HAP-1 (cell line): ENCODE data around the gene YIPF6.
"Not testable (repeated sequence)": the region's sequence is repeated elsewhere in the genome, so short reads cannot be mapped to it uniquely, and the experiment has no call there.

ENCODE experiments used
- DNase-seq, 2 experiments: peaks; one replicate each; pipeline ENCODE4 v3.0.0-alpha.2; 2016 to 2020; ENCODE audit warnings: low spot score in 2 of 2
- H3K27me3 ChIP-seq: fragments of 250-450 bp; sonication (Bioruptor Pico); 2 replicates; pipeline ENCODE4 v1.5.1; 2020; ENCODE audit warnings: low read depth, mild to moderate bottlenecking, moderate library complexity
- H3K36me3 ChIP-seq: fragments of 250-450 bp; sonication (Bioruptor Pico); replicated peaks from 2 replicates; pipeline ENCODE4 v1.5.1; 2020; ENCODE audit warnings: mild to moderate bottlenecking
- H3K4me1 ChIP-seq: fragments of 250-450 bp; sonication (Bioruptor Pico); 2 replicates; pipeline ENCODE4 v1.5.1; 2020; ENCODE audit warnings: mild to moderate bottlenecking
- H3K4me3 ChIP-seq: fragments of 250-450 bp; sonication (Bioruptor Pico); 2 replicates; pipeline ENCODE4 v1.5.1; 2020; ENCODE audit warnings: mild to moderate bottlenecking, moderate library complexity
- H3K9me3 ChIP-seq: fragments of 250-450 bp; sonication (Bioruptor Pico); 2 replicates; pipeline ENCODE4 v1.5.1; 2020; ENCODE audit warnings: mild to moderate bottlenecking, moderate library complexity
- in situ Hi-C: fragments of 300-500 bp; cut with MboI; formaldehyde crosslinking; loops from 3 replicates; pipeline ENCODE4 v1.14.3; 2020; ENCODE audit warnings: low sequenced_read_pairs, inconsistent platforms, mixed read lengths

YIPF6 gene

GRCh38 chrX:68498508-68499379 lies at the start of gene YIPF6:
Gene YIPF6, plus strand, starts transcription at chrX:68499051. Its CDS starts 16 bp downstream, at chrX:68499067.
- in situ Hi-C loops: loop anchor here (10.0 kb wide), 1 partner anchor 304 kb away; no protein-coding TSS in a partner anchor
- Histone ChIP-seq H3K27me3 (no peaks in the 10 kb centered on the region; the same call in 1 of the 2 replicates), H3K9me3 (no peaks in the 10 kb centered on the region), H3K4me1 (peaks cover 6% of the 10 kb centered on the region), H3K36me3 (peaks cover 24% of the 10 kb centered on the region), H3K4me3 (peak within 1 kb of the TSS; percentile 79)
- peak; percentile 77 to 89 for DNase-seq

GRCh38 chrX:68451720-68452119 lies 47.1 kb upstream of the YIPF6 start:
- no peaks in the 10 kb centered on the region for H3K9me3 ChIP-seq
- H3K4me1 ChIP-seq: peaks cover 9% of the 10 kb centered on the region
- no peak for DNase-seq
- H3K4me3 ChIP-seq: no peak overlapping the region
- no peaks in the 10 kb centered on the region for H3K36me3 ChIP-seq
- no peaks in the 10 kb centered on the region for H3K27me3 ChIP-seq
- in situ Hi-C loops: no loop called here

- no peaks in the 10 kb centered on the region for H3K27me3 ChIP-seq
- H3K9me3 ChIP-seq: no peaks in the 10 kb centered on the region
- in situ Hi-C loops: no loop called here
- no peaks in the 10 kb centered on the region for H3K36me3 ChIP-seq
- H3K4me3 ChIP-seq: no peak overlapping the region
- peak in 1 of 2 experiments; percentile 36 for DNase-seq
- H3K4me1 ChIP-seq: peaks cover 9% of the 10 kb centered on the region
These were observed 44.2 kb upstream of the YIPF6 start for GRCh38 chrX:68454476-68455150.

- no peaks in the 10 kb centered on the region for H3K9me3 ChIP-seq
- H3K4me1 ChIP-seq: peaks cover 9% of the 10 kb centered on the region
- no peaks in the 10 kb centered on the region for H3K36me3 ChIP-seq
- no peak for DNase-seq
- no peaks in the 10 kb centered on the region for H3K27me3 ChIP-seq
- no peak overlapping the region for H3K4me3 ChIP-seq
- in situ Hi-C loops: no loop called here
These were observed 43.7 kb upstream of the YIPF6 start for GRCh38 chrX:68455151-68455510.

- Histone ChIP-seq H3K9me3 (no peaks in the 10 kb centered on the region), H3K4me3 (no peak overlapping the region), H3K4me1 (peaks cover 19% of the 10 kb centered on the region), H3K27me3 (no peaks in the 10 kb centered on the region), H3K36me3 (no peaks in the 10 kb centered on the region)
- peak in 1 of 2 experiments; percentile 52 for DNase-seq
- in situ Hi-C loops: loop anchor here (10.0 kb wide), 1 partner anchor 266 kb away; no protein-coding TSS in a partner anchor
These were observed 37.8 kb upstream of the YIPF6 start for GRCh38 chrX:68461093-68461492.

- Histone ChIP-seq H3K36me3 (no peaks in the 10 kb centered on the region), H3K27me3 (no peaks in the 10 kb centered on the region), H3K4me1 (peaks cover 19% of the 10 kb centered on the region), H3K4me3 (no peak overlapping the region), H3K9me3 (no peaks in the 10 kb centered on the region)
- in situ Hi-C loops: loop anchor here (10.0 kb wide), 1 partner anchor 267 kb away; no protein-coding TSS in a partner anchor
- peak; percentile 33 to 99 for DNase-seq
These were observed 37.3 kb upstream of the YIPF6 start for GRCh38 chrX:68461576-68461975.

- in situ Hi-C loops: loop anchor here (10.0 kb wide), 1 partner anchor 267 kb away; no protein-coding TSS in a partner anchor
- Histone ChIP-seq H3K9me3 (no peaks in the 10 kb centered on the region), H3K27me3 (no peaks in the 10 kb centered on the region), H3K36me3 (no peaks in the 10 kb centered on the region), H3K4me1 (peaks cover 19% of the 10 kb centered on the region), H3K4me3 (no peak overlapping the region)
- peak; percentile 24 to 32 for DNase-seq
These were observed 36.7 kb upstream of the YIPF6 start for GRCh38 chrX:68462197-68462596.

GRCh38 chrX:68462653-68463052 lies 36.2 kb upstream of the YIPF6 start:
- Histone ChIP-seq H3K4me1 (peaks cover 19% of the 10 kb centered on the region), H3K9me3 (no peaks in the 10 kb centered on the region), H3K4me3 (no peak overlapping the region), H3K27me3 (no peaks in the 10 kb centered on the region), H3K36me3 (no peaks in the 10 kb centered on the region)
- peak; percentile 70 to 73 for DNase-seq
- in situ Hi-C loops: loop anchor here (10.0 kb wide), 1 partner anchor 268 kb away; no protein-coding TSS in a partner anchor

- H3K27me3 ChIP-seq: no peaks in the 10 kb centered on the region
- H3K4me1 ChIP-seq: peaks cover 19% of the 10 kb centered on the region
- H3K4me3 ChIP-seq: no peak overlapping the region
- DNase-seq: no peak
- no peaks in the 10 kb centered on the region for H3K36me3 ChIP-seq
- H3K9me3 ChIP-seq: no peaks in the 10 kb centered on the region
- in situ Hi-C loops: loop anchor here (10.0 kb wide), 1 partner anchor 269 kb away; no protein-coding TSS in a partner anchor
These were observed 35.0 kb upstream of the YIPF6 start for GRCh38 chrX:68463880-68464279.

- H3K4me1 ChIP-seq: peaks cover 19% of the 10 kb centered on the region
- H3K27me3 ChIP-seq: no peaks in the 10 kb centered on the region
- no peak overlapping the region for H3K4me3 ChIP-seq
- DNase-seq: no peak
- no peaks in the 10 kb centered on the region for H3K9me3 ChIP-seq
- no peaks in the 10 kb centered on the region for H3K36me3 ChIP-seq
- in situ Hi-C loops: loop anchor here (10.0 kb wide), 1 partner anchor 270 kb away; no protein-coding TSS in a partner anchor
These were observed 34.1 kb upstream of the YIPF6 start for GRCh38 chrX:68464796-68465195.

GRCh38 chrX:68480969-68481368 lies 17.9 kb upstream of the YIPF6 start:
- H3K9me3 ChIP-seq: no peaks in the 10 kb centered on the region
- H3K27me3 ChIP-seq: no peaks in the 10 kb centered on the region
- no peaks in the 10 kb centered on the region; the same call in 1 of the 2 replicates for H3K36me3 ChIP-seq
- no peak for DNase-seq
- H3K4me1 ChIP-seq: no peaks in the 10 kb centered on the region
- in situ Hi-C loops: no loop called here
- H3K4me3 ChIP-seq: no peak overlapping the region

- DNase-seq, H3K27me3 ChIP-seq, H3K9me3 ChIP-seq, in situ Hi-C loops, H3K4me3 ChIP-seq, H3K4me1 ChIP-seq, H3K36me3 ChIP-seq: not testable (repeated sequence)
These were observed 12.7 kb upstream of the YIPF6 start for GRCh38 chrX:68486198-68486597.

GRCh38 chrX:68487254-68487653 lies 11.6 kb upstream of the YIPF6 start:
- Histone ChIP-seq H3K27me3 (peaks cover 3% of the 10 kb centered on the region; the same call in 1 of the 2 replicates), H3K4me3 (no peak overlapping the region), H3K4me1 (no peaks in the 10 kb centered on the region), H3K9me3 (no peaks in the 10 kb centered on the region), H3K36me3 (no peaks in the 10 kb centered on the region)
- no peak for DNase-seq
- in situ Hi-C loops: no loop called here

- Histone ChIP-seq H3K4me1 (no peaks in the 10 kb centered on the region), H3K27me3 (peaks cover 3% of the 10 kb centered on the region; the same call in 1 of the 2 replicates), H3K36me3 (no peaks in the 10 kb centered on the region), H3K4me3 (no peak overlapping the region), H3K9me3 (no peaks in the 10 kb centered on the region)
- DNase-seq: no peak
- in situ Hi-C loops: no loop called here
These were observed 10.9 kb upstream of the YIPF6 start for GRCh38 chrX:68487924-68488323.
